WTC11 (cell line): ENCODE data around the gene DHX38. TPM values are rescaled to one million over a fixed set of nuclear protein-coding genes. Genes with fewer than 3 reads are reported as not detected.

ENCODE experiments used
- ATAC-seq: fragments of 200-7000 bp; cut with Tn5 transposase; 2 replicates; pipeline ENCODE4 v1.10.0; 2021; ENCODE audit warnings: mild to moderate bottlenecking, moderate library complexity
- CTCF ChIA-PET: fragments of 300-600 bp; sonication (Branson Sonifier 250); formaldehyde crosslinking; loops from one replicate; lab custom pipeline; 2021; ENCODE audit warnings: antibody characterized with exemption; lab: Charles Lee
- POLR2A ChIA-PET: fragments of 350-600 bp; sonication (Branson Sonifier 250); formaldehyde crosslinking; loops from one replicate; lab custom pipeline; 2021; ENCODE audit warnings: antibody characterized with exemption; lab: Charles Lee
- DNase-seq: peaks from one replicate; pipeline ENCODE4 v3.0.0; 2021; ENCODE audit warnings: low spot score
- H3K27ac Mint-ChIP-seq: 2 replicates; pipeline ENCODE4 v1.8.0; 2021; ENCODE audit warnings: mixed read lengths
- H3K27me3 Mint-ChIP-seq: 2 replicates; pipeline ENCODE4 v1.8.0; 2021; ENCODE audit warnings: low read depth, mild to moderate bottlenecking, moderate library complexity, mixed read lengths
- H3K36me3 Mint-ChIP-seq: 2 replicates; pipeline ENCODE4 v1.8.0; 2021; ENCODE audit warnings: mixed read lengths
- H3K4me1 Mint-ChIP-seq: 2 replicates; pipeline ENCODE4 v1.8.0; 2022; ENCODE audit warnings: mixed read lengths
- H3K4me3 Mint-ChIP-seq: 2 replicates; pipeline ENCODE4 v1.8.0; 2021; ENCODE audit warnings: mild to moderate bottlenecking, moderate library complexity, mixed read lengths
- H3K9me3 Mint-ChIP-seq: 2 replicates; pipeline ENCODE4 v1.8.0; 2021; ENCODE audit warnings: mixed read lengths
- ATF3 ChIP-seq: sonication (generic); formaldehyde crosslinking; conservative IDR thresholded peaks from 2 replicates; pipeline ENCODE4 v1.8.1; 2022; ENCODE audit warnings: mild to moderate bottlenecking, missing genetic modification reagents
- ATF6 ChIP-seq: sonication (generic); formaldehyde crosslinking; IDR thresholded peaks from 2 replicates; pipeline ENCODE4 v1.8.1; 2023; ENCODE audit warnings: mild to moderate bottlenecking, missing genetic modification reagents
- CDX4 ChIP-seq: fragments of 250-450 bp; sonication (Bioruptor Pico); IDR thresholded peaks from 2 replicates; pipeline ENCODE4 v1.9.0; 2021; ENCODE audit warnings: moderate library complexity, mild to moderate bottlenecking, inconsistent platforms, borderline replicate concordance
- CTCF ChIP-seq: fragments of 200-600 bp; IDR thresholded peaks from 2 replicates; pipeline ENCODE4 v1.8.0; 2022; ENCODE audit warnings: antibody characterized with exemption
- E2F4 ChIP-seq: sonication (generic); formaldehyde crosslinking; IDR thresholded peaks from 2 replicates; pipeline ENCODE4 v1.8.1; 2022; ENCODE audit warnings: low read depth, mild to moderate bottlenecking, moderate library complexity, missing genetic modification reagents, borderline replicate concordance
- ELF4 ChIP-seq: sonication (generic); formaldehyde crosslinking; IDR thresholded peaks from 2 replicates; pipeline ENCODE4 v1.8.1; 2022; ENCODE audit warnings: low read depth, mild to moderate bottlenecking, moderate library complexity, missing genetic modification reagents
- EMX1 ChIP-seq: fragments of 250-450 bp; sonication (Bioruptor Pico); IDR thresholded peaks from 2 replicates; pipeline ENCODE4 v1.8.0; 2021; ENCODE audit warnings: mild to moderate bottlenecking
- ERG ChIP-seq: fragments of 250-450 bp; sonication (Bioruptor Pico); IDR thresholded peaks from 2 replicates; pipeline ENCODE4 v1.8.0; 2021; ENCODE audit warnings: mild to moderate bottlenecking
- NFYB ChIP-seq: sonication (generic); formaldehyde crosslinking; conservative IDR thresholded peaks from 2 replicates; pipeline ENCODE4 v1.8.0; 2022; ENCODE audit warnings: low read depth, missing genetic modification reagents
- NR2C2 ChIP-seq: sonication (generic); formaldehyde crosslinking; IDR thresholded peaks from 2 replicates; pipeline ENCODE4 v1.8.0; 2022; ENCODE audit warnings: mild to moderate bottlenecking, missing genetic modification reagents
- NR3C1 ChIP-seq: sonication (generic); formaldehyde crosslinking; conservative IDR thresholded peaks from 2 replicates; pipeline ENCODE4 v1.8.1; 2023; ENCODE audit warnings: low read depth, mild to moderate bottlenecking, missing genetic modification reagents
- PRRX2 ChIP-seq: fragments of 250-450 bp; sonication (Bioruptor Pico); IDR thresholded peaks from 2 replicates; pipeline ENCODE4 v1.8.0; 2021; ENCODE audit warnings: mild to moderate bottlenecking
- TEAD1 ChIP-seq: sonication (generic); formaldehyde crosslinking; IDR thresholded peaks from 2 replicates; pipeline ENCODE4 v1.8.0; 2022; ENCODE audit warnings: mild to moderate bottlenecking, missing genetic modification reagents
- TEAD4 ChIP-seq: sonication (generic); formaldehyde crosslinking; IDR thresholded peaks from 2 replicates; pipeline ENCODE4 v1.8.0; 2022; ENCODE audit warnings: mild to moderate bottlenecking, missing genetic modification reagents
- ZBTB21 ChIP-seq: sonication (generic); formaldehyde crosslinking; IDR thresholded peaks from 2 replicates; pipeline ENCODE4 v1.8.1; 2023; ENCODE audit warnings: mild to moderate bottlenecking, missing genetic modification reagents, borderline replicate concordance
- ZNF138 ChIP-seq: sonication (generic); formaldehyde crosslinking; conservative IDR thresholded peaks from 2 replicates; pipeline ENCODE4 v1.8.1; 2022; ENCODE audit warnings: mild to moderate bottlenecking, moderate library complexity, missing genetic modification reagents
- ZNF281 ChIP-seq: sonication (generic); formaldehyde crosslinking; IDR thresholded peaks from 2 replicates; pipeline ENCODE4 v1.8.0; 2023; ENCODE audit warnings: mild to moderate bottlenecking, missing genetic modification reagents
- ZNF423 ChIP-seq: fragments of 250-450 bp; sonication (Bioruptor Pico); IDR thresholded peaks from 2 replicates; pipeline ENCODE4 v2.1.2; 2022; ENCODE audit warnings: mild to moderate bottlenecking, moderate library complexity
- ZNF532 ChIP-seq: fragments of 250-450 bp; sonication (Bioruptor Pico); IDR thresholded peaks from 2 replicates; pipeline ENCODE4 v1.9.0; 2021; ENCODE audit warnings: mild to moderate bottlenecking, borderline replicate concordance
- total RNA-seq: library from RNA; stranded (reverse); gene quantifications from 3 replicates; pipeline ENCODE4 v1.2.3, GENCODE V29; 2021

The DHX38 gene
- total RNA-seq, 1 experiment from 2014 or later: 91.7 TPM

GRCh38 chr16:72125635-72126428 lies 32.2 kb downstream of the DHX38 start:
- POLR2A ChIA-PET: interaction anchor here (1.9 kb wide), 1 partner anchor 24 kb away, joined by 8 read pairs; no protein-coding TSS in a partner anchor

GRCh38 chr16:72126429-72126765 lies 32.8 kb downstream of the DHX38 start:
- ATAC-seq: no peak
- H3K4me3 Mint-ChIP-seq: no peak overlapping the region
- no peaks in the 10 kb centered on the region; the same call in 1 of the 2 replicates for H3K27me3 Mint-ChIP-seq
- peaks cover 5% of the 10 kb centered on the region; the same call in 1 of the 2 replicates for H3K36me3 Mint-ChIP-seq
- ChIA-PET CTCF (interaction anchor here (2.5 kb wide), 1 partner anchor 24 kb away, joined by 68 read pairs; no protein-coding TSS in a partner anchor), POLR2A (no interaction called here)
- H3K4me1 Mint-ChIP-seq: peaks cover 27% of the 10 kb centered on the region
- no peak for DNase-seq
- no peaks in the 10 kb centered on the region for H3K9me3 Mint-ChIP-seq
- H3K27ac Mint-ChIP-seq: no peak overlapping the region
- TF ChIP-seq ZBTB21 (CRISPR knock-in tag): no peak
- no peak for TF ChIP-seq NR2C2 (CRISPR knock-in tag)
- TF ChIP-seq PRRX2 (CRISPR knock-in tag): no peak
- no peak for TF ChIP-seq ZNF138 (CRISPR knock-in tag)
- no peak for TF ChIP-seq ATF3 (CRISPR knock-in tag)
- TF ChIP-seq ELF4 (CRISPR knock-in tag): no peak
- no peak for TF ChIP-seq NFYB
- TF ChIP-seq ERG (CRISPR knock-in tag): no peak
- TF ChIP-seq CTCF: no peak
- no peak for TF ChIP-seq ATF6 (CRISPR knock-in tag)
- TF ChIP-seq ZNF532 (CRISPR knock-in tag): no peak
- TF ChIP-seq TEAD4 (CRISPR knock-in tag): no peak
- no peak for TF ChIP-seq NR3C1
- TF ChIP-seq ZNF281 (CRISPR knock-in tag): no peak
- no peak for TF ChIP-seq EMX1
- no peak for TF ChIP-seq E2F4 (CRISPR knock-in tag)
- TF ChIP-seq CDX4 (CRISPR knock-in tag): no peak

More at GRCh38 chr16:72125635-72126428, 32.2 kb downstream of the DHX38 start:
- H3K4me1 Mint-ChIP-seq: peaks cover 22% of the 10 kb centered on the region
- DNase-seq: no peak
- no peak for ATAC-seq
- TF ChIP-seq ZNF423 (no peak), TEAD1 (CRISPR knock-in tag) (no peak)
- peaks cover 5% of the 10 kb centered on the region; the same call in 1 of the 2 replicates for H3K36me3 Mint-ChIP-seq
- H3K9me3 Mint-ChIP-seq: no peaks in the 10 kb centered on the region
- H3K4me3 Mint-ChIP-seq: no peak overlapping the region
- CTCF ChIA-PET: interaction anchor here (0.5 to 2.5 kb wide), 23 partner anchors 14 to 1100 kb away, joined by 3 to 68 read pairs (median 5); partner anchors contain the start of genes DHX38 and TXNL4B
- no peak overlapping the region for H3K27ac Mint-ChIP-seq
- no peaks in the 10 kb centered on the region; the same call in 1 of the 2 replicates for H3K27me3 Mint-ChIP-seq
